Peyer's patch (tissue), 4 donors: ENCODE measurements around the gene MYZAP. TPM values are rescaled to one million over a fixed set of nuclear protein-coding genes. Genes with fewer than 3 reads are reported as not detected.

ENCODE experiments used
- DNase-seq, 3 donors: peaks; one replicate each; pipeline ENCODE4 v3.0.0-alpha.2; 2017 to 2019
- H3K27ac ChIP-seq, 4 donors: fragments of 200-600 bp; sonication (generic); one replicate each; pipeline ENCODE4 v1.5.1; 2016 to 2019
- H3K27me3 ChIP-seq, 2 donors: fragments of 200-600 bp; sonication (generic); one replicate each; pipeline ENCODE4 v1.5.1; 2019
- H3K36me3 ChIP-seq, 3 donors: fragments of 200-600 bp; sonication (generic); one replicate each; pipeline ENCODE4 v1.5.1; 2016 to 2019
- H3K4me1 ChIP-seq, 4 donors: fragments of 200-600 bp; sonication (generic); one replicate each; pipeline ENCODE4 v1.5.1; 2016 to 2019
- H3K4me3 ChIP-seq, 4 donors: fragments of 200-600 bp; sonication (generic); 1 replicate in 3 of 4; 2 replicates in 1 of 4; pipeline ENCODE4 v1.5.1; 2016 to 2019; ENCODE audit warnings: mild to moderate bottlenecking in 1 of 4
- H3K9me3 ChIP-seq, 4 donors: fragments of 200-600 bp; sonication (generic); one replicate each; pipeline ENCODE4 v1.5.1; 2016 to 2019; ENCODE audit warnings: mild to moderate bottlenecking in 1 of 4
- POLR2A ChIP-seq, 2 donors: fragments of 450-650 bp; IDR thresholded peaks; one replicate each; pipeline ENCODE4 v1.5.1; 2017; ENCODE audit warnings: antibody characterized with exemption in 2 of 2, mild to moderate bottlenecking in 2 of 2, moderate library complexity in 2 of 2
- total RNA-seq, 4 donors: library from RNA; depleted of rRNA; stranded (reverse); fragments of >200 nt; gene quantifications; one replicate each; pipeline ENCODE4 v1.1.0, GENCODE V29; 2016
- TF ChIP-seq, protein P1 (sequence below), 6 experiments: fragments of 450-650 bp in 4 of 6; fragments of 200-600 bp in 2 of 6; sonication (generic) in 1 of 6; IDR thresholded peaks; one replicate each; pipeline ENCODE4 v1.5.1; 2017 to 2019; ENCODE audit warnings: antibody characterized with exemption in 6 of 6, mild to moderate bottlenecking in 3 of 6, moderate library complexity in 1 of 6

The MYZAP gene
- total RNA-seq, 4 donors from 2014 or later, result 2.5 to 36.3 (median 17.4) TPM

- Histone ChIP-seq H3K27me3 (no peaks in the 10 kb centered on the region), H3K27ac (no peak overlapping the region), H3K9me3 (no peaks in the 10 kb centered on the region), H3K36me3 (no peaks in the 10 kb centered on the region), H3K4me1 (peaks cover 0 to 8% (median 0%) of the 10 kb centered on the region in 4 donors), H3K4me3 (no peak overlapping the region)
- no peak for DNase-seq
- TF ChIP-seq POLR2A (IDR thresholded peaks at IDR 0.05), result no peak
- TF ChIP-seq, protein P1, sequence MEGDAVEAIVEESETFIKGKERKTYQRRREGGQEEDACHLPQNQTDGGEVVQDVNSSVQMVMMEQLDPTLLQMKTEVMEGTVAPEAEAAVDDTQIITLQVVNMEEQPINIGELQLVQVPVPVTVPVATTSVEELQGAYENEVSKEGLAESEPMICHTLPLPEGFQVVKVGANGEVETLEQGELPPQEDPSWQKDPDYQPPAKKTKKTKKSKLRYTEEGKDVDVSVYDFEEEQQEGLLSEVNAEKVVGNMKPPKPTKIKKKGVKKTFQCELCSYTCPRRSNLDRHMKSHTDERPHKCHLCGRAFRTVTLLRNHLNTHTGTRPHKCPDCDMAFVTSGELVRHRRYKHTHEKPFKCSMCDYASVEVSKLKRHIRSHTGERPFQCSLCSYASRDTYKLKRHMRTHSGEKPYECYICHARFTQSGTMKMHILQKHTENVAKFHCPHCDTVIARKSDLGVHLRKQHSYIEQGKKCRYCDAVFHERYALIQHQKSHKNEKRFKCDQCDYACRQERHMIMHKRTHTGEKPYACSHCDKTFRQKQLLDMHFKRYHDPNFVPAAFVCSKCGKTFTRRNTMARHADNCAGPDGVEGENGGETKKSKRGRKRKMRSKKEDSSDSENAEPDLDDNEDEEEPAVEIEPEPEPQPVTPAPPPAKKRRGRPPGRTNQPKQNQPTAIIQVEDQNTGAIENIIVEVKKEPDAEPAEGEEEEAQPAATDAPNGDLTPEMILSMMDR (IDR thresholded peaks at IDR 0.05), result no peak
Observed at GRCh38 chr15:57568299-57568698, 23.4 kb upstream of the MYZAP start.

DNA sequence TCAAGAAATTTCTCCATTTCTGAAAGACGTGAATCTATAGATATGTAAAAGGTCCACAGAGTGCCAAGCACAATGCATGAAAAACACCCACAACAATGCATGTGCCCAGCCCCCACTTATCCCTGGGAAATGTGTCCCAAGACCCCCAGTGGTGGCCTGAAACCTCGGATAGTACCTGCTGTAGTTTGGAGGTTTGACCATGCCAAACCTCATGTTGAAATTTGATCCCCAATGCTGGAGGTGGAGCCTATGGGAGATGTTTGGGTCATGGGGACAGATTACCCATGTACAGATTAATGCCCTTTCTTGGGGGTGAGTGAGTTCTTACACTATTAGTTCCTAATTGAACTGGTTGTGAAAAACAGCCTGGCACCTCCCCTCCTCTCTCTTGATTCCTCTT is 21.4 kb upstream of the MYZAP start:
- Histone ChIP-seq H3K36me3 (no peaks in the 10 kb centered on the region), H3K27ac (no peak overlapping the region), H3K9me3 (no peaks in the 10 kb centered on the region), H3K27me3 (no peaks in the 10 kb centered on the region), H3K4me3 (no peak overlapping the region), H3K4me1 (peaks cover 0 to 5% (median 0%) of the 10 kb centered on the region in 4 donors)
- TF ChIP-seq POLR2A (IDR thresholded peaks at IDR 0.05), result no peak
- no peak for DNase-seq

- Histone ChIP-seq H3K4me1 (no peaks in the 10 kb centered on the region), H3K4me3 (no peak overlapping the region), H3K27ac (no peak overlapping the region), H3K36me3 (no peaks in the 10 kb centered on the region), H3K27me3 (no peaks in the 10 kb centered on the region), H3K9me3 (no peaks in the 10 kb centered on the region)
- no peak for DNase-seq
- no peak for TF ChIP-seq POLR2A (IDR thresholded peaks at IDR 0.05)
- TF ChIP-seq, protein P1 (IDR thresholded peaks at IDR 0.05), result no peak
Observed at GRCh38 chr15:57570994-57571393, 20.7 kb upstream of the MYZAP start.

DNA sequence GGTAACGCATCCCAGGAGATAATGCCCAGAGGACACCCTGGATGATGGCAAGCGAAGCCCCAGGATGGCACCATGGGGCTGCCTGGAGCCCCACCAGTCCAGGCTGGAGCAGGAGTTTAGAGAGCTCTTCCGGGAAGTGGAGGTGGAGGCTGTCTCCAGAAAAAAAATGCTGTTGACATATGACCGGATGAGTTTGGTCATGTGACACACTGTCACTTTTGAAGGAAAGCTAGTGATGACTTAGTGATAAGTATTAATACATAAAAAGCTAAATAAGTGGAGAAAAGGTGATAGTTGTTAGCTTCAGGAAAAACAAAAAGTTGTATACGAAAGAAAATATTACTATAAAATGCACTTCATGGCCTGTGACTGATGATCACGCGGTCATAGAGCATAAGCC is 20.0 kb upstream of the MYZAP start:
- Histone ChIP-seq H3K27ac (no peak overlapping the region), H3K9me3 (no peaks in the 10 kb centered on the region), H3K4me3 (no peak overlapping the region), H3K36me3 (no peaks in the 10 kb centered on the region), H3K27me3 (no peaks in the 10 kb centered on the region), H3K4me1 (no peaks in the 10 kb centered on the region)
- TF ChIP-seq, protein P1 (IDR thresholded peaks at IDR 0.05), result no peak
- TF ChIP-seq POLR2A (IDR thresholded peaks at IDR 0.05), result no peak
- no peak for DNase-seq

- no peaks in the 10 kb centered on the region for H3K9me3 ChIP-seq
- no peak for TF ChIP-seq POLR2A (IDR thresholded peaks at IDR 0.05)
- TF ChIP-seq, protein P1 (IDR thresholded peaks at IDR 0.05), result no peak
- DNase-seq, result no peak
Observed at GRCh38 chr15:57572468-57572867, 19.2 kb upstream of the MYZAP start.

DNA sequence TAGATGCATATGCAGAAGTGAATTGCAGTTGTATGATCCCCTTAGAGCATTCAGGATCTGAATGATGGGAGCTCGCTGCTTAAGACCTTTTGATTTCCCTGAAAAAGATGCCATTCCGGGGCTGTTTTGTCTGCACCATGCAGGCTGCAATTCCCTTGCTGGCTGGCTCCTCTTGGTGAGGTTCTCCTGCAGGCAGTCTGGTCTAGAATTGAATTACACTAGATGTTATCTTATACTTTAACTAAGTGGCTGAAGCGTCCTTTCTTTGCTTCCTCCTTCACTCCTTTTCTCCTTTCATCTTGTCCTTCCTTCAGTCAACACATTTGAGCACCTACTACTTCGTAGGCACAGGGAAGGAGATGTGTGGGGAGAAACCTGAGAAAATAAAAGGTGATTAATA is 18.6 kb upstream of the MYZAP start:
- no peaks in the 10 kb centered on the region for H3K9me3 ChIP-seq
- no peaks in the 10 kb centered on the region for H3K27me3 ChIP-seq
- H3K36me3 ChIP-seq, result no peaks in the 10 kb centered on the region
- peaks cover 0 to under 1% (median 0%) of the 10 kb centered on the region in 4 donors for H3K4me1 ChIP-seq
- DNase-seq, result no peak
- H3K4me3 ChIP-seq, result no peak overlapping the region
- TF ChIP-seq, protein P1 (IDR thresholded peaks at IDR 0.05), result no peak
- TF ChIP-seq POLR2A (IDR thresholded peaks at IDR 0.05), result no peak
- H3K27ac ChIP-seq, result no peak overlapping the region

More at GRCh38 chr15:57572468-57572867, 19.2 kb upstream of the MYZAP start:
- Histone ChIP-seq H3K27ac (no peak overlapping the region), H3K27me3 (no peaks in the 10 kb centered on the region), H3K4me1 (no peaks in the 10 kb centered on the region), H3K4me3 (no peak overlapping the region), H3K36me3 (no peaks in the 10 kb centered on the region)
